Activated T-helper 1 cell treated with Interleukin-2 at 50 U/mL for 16 hours (primary cell): ENCODE measurements around the gene UCP2.

ENCODE experiments used
- DNase-seq: peaks from one replicate; pipeline ENCODE4 v3.0.0-alpha.2; 2020; ENCODE audit warnings: low read depth

The UCP2 gene

GRCh38 chr11:74009675-74010305 is 27.1 kb upstream of the UCP2 start:
- DNase-seq = no peak

GRCh38 chr11:74009230-74009547 is 26.5 kb upstream of the UCP2 start:
- DNase-seq = no peak

- no peak for DNase-seq
These were observed 26.0 kb upstream of the UCP2 start, which contains the start of gene UCP3 for GRCh38 chr11:74008373-74009229. TSS of gene UCP3 (minus strand) at chr11:74009085. CDS start at chr11:74007042, 2,043 bp downstream.

GRCh38 chr11:74007691-74008372 is 25.2 kb upstream of the UCP2 start:
- DNase-seq = no peak

GRCh38 chr11:74006743-74007304 is 24.2 kb upstream of the UCP2 start:
- no peak for DNase-seq

GRCh38 chr11:74005721-74006517 is 23.3 kb upstream of the UCP2 start:
- no peak for DNase-seq

- peak; percentile 76 for DNase-seq
These were observed 22.3 kb upstream of the UCP2 start for GRCh38 chr11:74004759-74005615.

GRCh38 chr11:74004046-74004695 is 21.5 kb upstream of the UCP2 start:
- no peak for DNase-seq

- DNase-seq = no peak
These were observed 20.2 kb upstream of the UCP2 start for GRCh38 chr11:74002832-74003231.

GRCh38 chr11:74001822-74002286 is 19.2 kb upstream of the UCP2 start:
- DNase-seq = no peak

- DNase-seq = no peak
These were observed 17.9 kb upstream of the UCP2 start for GRCh38 chr11:74000307-74001133.

- DNase-seq = no peak
These were observed 17.1 kb upstream of the UCP2 start for GRCh38 chr11:73999581-74000306.

GRCh38 chr11:73998846-73999575 is 16.4 kb upstream of the UCP2 start:
- DNase-seq = no peak

GRCh38 chr11:73997120-73997770 is 14.6 kb upstream of the UCP2 start:
- no peak for DNase-seq

- DNase-seq = no peak
These were observed 13.6 kb upstream of the UCP2 start for GRCh38 chr11:73996161-73996747.

GRCh38 chr11:73995731-73996130 is 13.1 kb upstream of the UCP2 start:
- no peak for DNase-seq

GRCh38 chr11:73995247-73995646 is 12.6 kb upstream of the UCP2 start:
- no peak for DNase-seq
